HL-60 (cell line): Measurements from ENCODE around the gene ANKRD1.

Source experiments
- GABPA ChIP-seq: IDR thresholded peaks from 2 replicates; pipeline ENCODE4 v1.6.1; 2012; ENCODE audit warnings: low read depth
- TF ChIP-seq, protein P1 (sequence below): IDR thresholded peaks from one replicate; pipeline ENCODE4 v1.5.1; 2011; ENCODE audit warnings: low read length, control low read depth, inconsistent platforms; ENCODE audit not compliant: insufficient read depth
- TF ChIP-seq, protein P2 (sequence below): IDR thresholded peaks from 2 replicates; pipeline ENCODE4 v1.6.1; 2012; ENCODE audit warnings: low read depth; ENCODE audit not compliant: insufficient replicate concordance

DNA sequence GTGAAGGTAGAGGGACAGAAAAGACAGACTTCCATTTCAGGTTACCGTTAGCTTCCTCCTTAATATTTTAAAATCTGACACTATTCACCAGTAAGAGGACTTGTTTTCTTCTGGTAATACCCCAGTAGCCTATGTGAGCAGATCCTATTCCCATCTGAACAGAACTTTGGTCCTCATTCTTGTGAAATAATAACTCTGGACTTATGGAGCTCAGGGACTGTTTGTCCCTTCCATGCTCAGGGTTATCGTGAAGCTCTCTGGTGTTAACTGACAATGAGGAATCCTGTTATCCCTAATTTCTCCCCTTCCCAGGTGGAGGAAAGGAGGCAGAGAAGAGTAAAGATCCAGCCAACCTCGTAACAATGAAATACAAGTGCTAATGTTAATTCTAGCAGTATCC lies 47.0 kb upstream of the ANKRD1 start:
- TF ChIP-seq, protein P1, sequence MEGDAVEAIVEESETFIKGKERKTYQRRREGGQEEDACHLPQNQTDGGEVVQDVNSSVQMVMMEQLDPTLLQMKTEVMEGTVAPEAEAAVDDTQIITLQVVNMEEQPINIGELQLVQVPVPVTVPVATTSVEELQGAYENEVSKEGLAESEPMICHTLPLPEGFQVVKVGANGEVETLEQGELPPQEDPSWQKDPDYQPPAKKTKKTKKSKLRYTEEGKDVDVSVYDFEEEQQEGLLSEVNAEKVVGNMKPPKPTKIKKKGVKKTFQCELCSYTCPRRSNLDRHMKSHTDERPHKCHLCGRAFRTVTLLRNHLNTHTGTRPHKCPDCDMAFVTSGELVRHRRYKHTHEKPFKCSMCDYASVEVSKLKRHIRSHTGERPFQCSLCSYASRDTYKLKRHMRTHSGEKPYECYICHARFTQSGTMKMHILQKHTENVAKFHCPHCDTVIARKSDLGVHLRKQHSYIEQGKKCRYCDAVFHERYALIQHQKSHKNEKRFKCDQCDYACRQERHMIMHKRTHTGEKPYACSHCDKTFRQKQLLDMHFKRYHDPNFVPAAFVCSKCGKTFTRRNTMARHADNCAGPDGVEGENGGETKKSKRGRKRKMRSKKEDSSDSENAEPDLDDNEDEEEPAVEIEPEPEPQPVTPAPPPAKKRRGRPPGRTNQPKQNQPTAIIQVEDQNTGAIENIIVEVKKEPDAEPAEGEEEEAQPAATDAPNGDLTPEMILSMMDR, result no peak
- no peak for TF ChIP-seq GABPA
- TF ChIP-seq, protein P2, sequence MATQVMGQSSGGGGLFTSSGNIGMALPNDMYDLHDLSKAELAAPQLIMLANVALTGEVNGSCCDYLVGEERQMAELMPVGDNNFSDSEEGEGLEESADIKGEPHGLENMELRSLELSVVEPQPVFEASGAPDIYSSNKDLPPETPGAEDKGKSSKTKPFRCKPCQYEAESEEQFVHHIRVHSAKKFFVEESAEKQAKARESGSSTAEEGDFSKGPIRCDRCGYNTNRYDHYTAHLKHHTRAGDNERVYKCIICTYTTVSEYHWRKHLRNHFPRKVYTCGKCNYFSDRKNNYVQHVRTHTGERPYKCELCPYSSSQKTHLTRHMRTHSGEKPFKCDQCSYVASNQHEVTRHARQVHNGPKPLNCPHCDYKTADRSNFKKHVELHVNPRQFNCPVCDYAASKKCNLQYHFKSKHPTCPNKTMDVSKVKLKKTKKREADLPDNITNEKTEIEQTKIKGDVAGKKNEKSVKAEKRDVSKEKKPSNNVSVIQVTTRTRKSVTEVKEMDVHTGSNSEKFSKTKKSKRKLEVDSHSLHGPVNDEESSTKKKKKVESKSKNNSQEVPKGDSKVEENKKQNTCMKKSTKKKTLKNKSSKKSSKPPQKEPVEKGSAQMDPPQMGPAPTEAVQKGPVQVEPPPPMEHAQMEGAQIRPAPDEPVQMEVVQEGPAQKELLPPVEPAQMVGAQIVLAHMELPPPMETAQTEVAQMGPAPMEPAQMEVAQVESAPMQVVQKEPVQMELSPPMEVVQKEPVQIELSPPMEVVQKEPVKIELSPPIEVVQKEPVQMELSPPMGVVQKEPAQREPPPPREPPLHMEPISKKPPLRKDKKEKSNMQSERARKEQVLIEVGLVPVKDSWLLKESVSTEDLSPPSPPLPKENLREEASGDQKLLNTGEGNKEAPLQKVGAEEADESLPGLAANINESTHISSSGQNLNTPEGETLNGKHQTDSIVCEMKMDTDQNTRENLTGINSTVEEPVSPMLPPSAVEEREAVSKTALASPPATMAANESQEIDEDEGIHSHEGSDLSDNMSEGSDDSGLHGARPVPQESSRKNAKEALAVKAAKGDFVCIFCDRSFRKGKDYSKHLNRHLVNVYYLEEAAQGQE, result no peak
